Measurements from ENCODE around the gene IL3.

Gene IL3

GRCh38 chr5:132021654-132022053 is 38.8 kb upstream of the IL3 start:
- TF ChIP-seq CTCF (IDR thresholded peaks at IDR 0.05; ENCODE audit: poor library complexity, severe bottlenecking) = no peak
- ATAC-seq (ENCODE audit: low read depth) = no peak
- Histone ChIP-seq H3K4me3 (ENCODE audit: severe bottlenecking) (no peak overlapping the region), H3K27ac (ENCODE audit: poor library complexity, severe bottlenecking) (no peak overlapping the region), H3K4me1 (ENCODE audit: insufficient read depth, poor library complexity, severe bottlenecking) (no peaks in the 10 kb centered on the region), H3K9me3 (ENCODE audit: severe bottlenecking) (no peaks in the 10 kb centered on the region), H3K27me3 (ENCODE audit: insufficient read depth, poor library complexity, severe bottlenecking) (peaks cover 3% of the 10 kb centered on the region), H3K36me3 (ENCODE audit: low read depth) (no peaks in the 10 kb centered on the region)
- DNase-seq (ENCODE audit: low spot score) = no peak

- peak; percentile 44; the same call in 1 of the 3 replicates for ATAC-seq (ENCODE audit: low read depth)
- H3K27me3 ChIP-seq (ENCODE audit: insufficient read depth, poor library complexity, severe bottlenecking) = peaks cover 3% of the 10 kb centered on the region
- DNase-seq (ENCODE audit: low spot score) = no peak
Observed at GRCh38 chr5:132022737-132023136, 37.7 kb upstream of the IL3 start.

GRCh38 chr5:132023258-132024116 is 37.0 kb upstream of the IL3 start:
- no peaks in the 10 kb centered on the region for H3K36me3 ChIP-seq (ENCODE audit: low read depth)
- peaks cover 3% of the 10 kb centered on the region for H3K27me3 ChIP-seq (ENCODE audit: insufficient read depth, poor library complexity, severe bottlenecking)
- H3K4me1 ChIP-seq (ENCODE audit: insufficient read depth, poor library complexity, severe bottlenecking) = no peaks in the 10 kb centered on the region
- no peak overlapping the region for H3K4me3 ChIP-seq (ENCODE audit: severe bottlenecking)
- no peak overlapping the region for H3K27ac ChIP-seq (ENCODE audit: poor library complexity, severe bottlenecking)
- TF ChIP-seq CTCF (IDR thresholded peaks at IDR 0.05; ENCODE audit: poor library complexity, severe bottlenecking) = no peak
- no peak for DNase-seq (ENCODE audit: low spot score)
- ATAC-seq (ENCODE audit: low read depth) = no peak
- H3K9me3 ChIP-seq (ENCODE audit: severe bottlenecking) = no peaks in the 10 kb centered on the region

More at GRCh38 chr5:132022737-132023136, 37.7 kb upstream of the IL3 start:
- TF ChIP-seq CTCF (IDR thresholded peaks at IDR 0.05; ENCODE audit: poor library complexity, severe bottlenecking) = no peak
- no peak overlapping the region for H3K4me3 ChIP-seq (ENCODE audit: severe bottlenecking)
- no peak overlapping the region for H3K27ac ChIP-seq (ENCODE audit: poor library complexity, severe bottlenecking)
- no peaks in the 10 kb centered on the region for H3K9me3 ChIP-seq (ENCODE audit: severe bottlenecking)
- no peaks in the 10 kb centered on the region for H3K4me1 ChIP-seq (ENCODE audit: insufficient read depth, poor library complexity, severe bottlenecking)
- no peaks in the 10 kb centered on the region for H3K36me3 ChIP-seq (ENCODE audit: low read depth)

GRCh38 chr5:132024117-132024435 is 36.4 kb upstream of the IL3 start:
- no peaks in the 10 kb centered on the region for H3K36me3 ChIP-seq (ENCODE audit: low read depth)
- H3K27ac ChIP-seq (ENCODE audit: poor library complexity, severe bottlenecking) = no peak overlapping the region
- H3K27me3 ChIP-seq (ENCODE audit: insufficient read depth, poor library complexity, severe bottlenecking) = peaks cover under 1% of the 10 kb centered on the region
- no peaks in the 10 kb centered on the region for H3K4me1 ChIP-seq (ENCODE audit: insufficient read depth, poor library complexity, severe bottlenecking)
- ATAC-seq (ENCODE audit: low read depth) = no peak
- no peak for DNase-seq (ENCODE audit: low spot score)
- TF ChIP-seq CTCF (IDR thresholded peaks at IDR 0.05; ENCODE audit: poor library complexity, severe bottlenecking) = no peak
- H3K4me3 ChIP-seq (ENCODE audit: severe bottlenecking) = no peak overlapping the region
- H3K9me3 ChIP-seq (ENCODE audit: severe bottlenecking) = no peaks in the 10 kb centered on the region

- DNase-seq (ENCODE audit: low spot score) = no peak
- H3K4me3 ChIP-seq (ENCODE audit: severe bottlenecking) = no peak overlapping the region
- no peaks in the 10 kb centered on the region for H3K36me3 ChIP-seq (ENCODE audit: low read depth)
- TF ChIP-seq CTCF (IDR thresholded peaks at IDR 0.05; ENCODE audit: poor library complexity, severe bottlenecking) = no peak
- no peak for ATAC-seq (ENCODE audit: low read depth)
- no peak overlapping the region for H3K27ac ChIP-seq (ENCODE audit: poor library complexity, severe bottlenecking)
- H3K9me3 ChIP-seq (ENCODE audit: severe bottlenecking) = no peaks in the 10 kb centered on the region
- H3K4me1 ChIP-seq (ENCODE audit: insufficient read depth, poor library complexity, severe bottlenecking) = no peaks in the 10 kb centered on the region
- peaks cover 4% of the 10 kb centered on the region for H3K27me3 ChIP-seq (ENCODE audit: insufficient read depth, poor library complexity, severe bottlenecking)
Observed at GRCh38 chr5:132024789-132025402, 35.6 kb upstream of the IL3 start.
